Stimulated activated CD8-positive, alpha-beta memory T cell treated with anti-CD3 and anti-CD28 coated beads, Interleukin-15, amount 100 ng/mL, for 24 hours (primary cell): ENCODE results near the gene OTP.

ENCODE experiments used
- DNase-seq: peaks from one replicate; pipeline ENCODE4 v3.0.0-alpha.2; 2020; ENCODE audit warnings: low read depth

The OTP gene

GRCh38 chr5:77637998-77638762 lies at the start of gene OTP:
TSS of gene OTP (minus strand) at chr5:77638713. CDS start at chr5:77638549, 164 bp downstream.
- no peak for DNase-seq

- DNase-seq, result no peak
Observed at GRCh38 chr5:77683171-77683732, 44.7 kb upstream of the OTP start.

- DNase-seq, result no peak
Observed at GRCh38 chr5:77670526-77670925, 32.0 kb upstream of the OTP start.

GRCh38 chr5:77669677-77670076 lies 31.2 kb upstream of the OTP start:
- no peak for DNase-seq

GRCh38 chr5:77663090-77663863 lies 24.8 kb upstream of the OTP start:
- no peak for DNase-seq

- DNase-seq, result no peak
Observed at GRCh38 chr5:77662635-77663034, 24.1 kb upstream of the OTP start.

- no peak for DNase-seq
Observed at GRCh38 chr5:77658662-77659061, 20.1 kb upstream of the OTP start.

GRCh38 chr5:77651343-77651742 lies 12.8 kb upstream of the OTP start:
- no peak for DNase-seq

GRCh38 chr5:77650686-77651085 lies 12.2 kb upstream of the OTP start:
- no peak for DNase-seq

GRCh38 chr5:77649776-77650175 lies 11.3 kb upstream of the OTP start:
- DNase-seq, result no peak

- no peak for DNase-seq
Observed at GRCh38 chr5:77645995-77646639, 7.6 kb upstream of the OTP start.

GRCh38 chr5:77645158-77645994 lies 6.9 kb upstream of the OTP start:
- peak; percentile 33 for DNase-seq

- DNase-seq, result no peak
Observed at GRCh38 chr5:77644371-77645157, 6.1 kb upstream of the OTP start.

- DNase-seq, result no peak
Observed at GRCh38 chr5:77643654-77644370, 5.3 kb upstream of the OTP start.

GRCh38 chr5:77642738-77643653 lies 4.5 kb upstream of the OTP start:
- no peak for DNase-seq

GRCh38 chr5:77641963-77642737 lies 3.6 kb upstream of the OTP start:
- no peak for DNase-seq

GRCh38 chr5:77641397-77641943 lies 3.0 kb upstream of the OTP start:
- no peak for DNase-seq
